Neuronal stem cell (in vitro differentiated cells): Measurements from ENCODE around the gene KCNN4.

Experiments
- DNase-seq: peaks from one replicate; pipeline ENCODE4 v3.0.0-alpha.2; 2013; ENCODE audit warnings: low spot score
- H2AFZ ChIP-seq: one replicate; pipeline ENCODE4 v1.6.1; 2013; ENCODE audit warnings: mild to moderate bottlenecking, low read length, inconsistent platforms
- H2AK5ac ChIP-seq: 2 replicates; pipeline ENCODE4 v1.6.1; 2013; ENCODE audit warnings: low read depth, mild to moderate bottlenecking, inconsistent platforms, low read length, moderate library complexity, mixed read lengths
- H2BK120ac ChIP-seq: 2 replicates; pipeline ENCODE4 v1.6.1; 2013; ENCODE audit warnings: low read depth, mild to moderate bottlenecking, inconsistent platforms, low read length, moderate library complexity, mixed read lengths
- H2BK12ac ChIP-seq: one replicate; pipeline ENCODE4 v1.6.1; 2013; ENCODE audit warnings: low read length, inconsistent platforms
- H2BK15ac ChIP-seq: 2 replicates; pipeline ENCODE4 v1.6.1; 2013; ENCODE audit warnings: mild to moderate bottlenecking, low read length, inconsistent platforms, mixed read lengths
- H2BK5ac ChIP-seq: one replicate; pipeline ENCODE4 v1.6.1; 2013; ENCODE audit warnings: inconsistent platforms, mild to moderate bottlenecking, low read length, moderate library complexity
- H3K14ac ChIP-seq: one replicate; pipeline ENCODE4 v1.6.1; 2013; ENCODE audit warnings: low read length, inconsistent platforms
- H3K18ac ChIP-seq: 2 replicates; pipeline ENCODE4 v1.6.1; 2013; ENCODE audit warnings: low read length, inconsistent platforms
- H3K23ac ChIP-seq: 2 replicates; pipeline ENCODE4 v1.6.1; 2013; ENCODE audit warnings: low read depth, mild to moderate bottlenecking, mixed read lengths, low read length, inconsistent platforms; ENCODE audit not compliant: poor library complexity
- H3K27ac ChIP-seq: replicated peaks from 3 replicates; pipeline ENCODE4 v1.5.1; 2013; ENCODE audit warnings: low read length, inconsistent platforms
- H3K27me3 ChIP-seq, 3 experiments: 2 replicates each; pipeline ENCODE4 v1.6.1; 2013; ENCODE audit warnings: low read length in 3 of 3, mild to moderate bottlenecking in 2 of 3, inconsistent platforms in 1 of 3, low read depth in 1 of 3, mixed read lengths in 1 of 3, moderate library complexity in 1 of 3; ENCODE audit not compliant: control insufficient read depth in 3 of 3, insufficient read depth in 3 of 3
- H3K36me3 ChIP-seq, 2 donors: replicated peaks in 1 of 2; 2 replicates each; pipeline ENCODE4 v1.6.1; 2013; ENCODE audit warnings: low read length in 2 of 2; ENCODE audit not compliant: control insufficient read depth in 2 of 2, insufficient read depth in 2 of 2
- H3K4ac ChIP-seq: 2 replicates; pipeline ENCODE4 v1.6.1; 2013; ENCODE audit warnings: inconsistent platforms, mild to moderate bottlenecking, low read length, moderate library complexity
- H3K4me1 ChIP-seq, 2 donors: 1 replicate in 1 of 2; 2 replicates in 1 of 2; pipeline ENCODE4 v1.6.1; 2013; ENCODE audit warnings: low read length in 2 of 2, low read depth in 1 of 2; ENCODE audit not compliant: control insufficient read depth in 2 of 2, insufficient read depth in 1 of 2
- H3K4me2 ChIP-seq: one replicate; pipeline ENCODE4 v1.6.1; 2013; ENCODE audit warnings: mild to moderate bottlenecking, low read length, inconsistent platforms; ENCODE audit not compliant: insufficient read depth, poor library complexity, severe bottlenecking
- H3K4me3 ChIP-seq, 2 donors: 2 replicates each; pipeline ENCODE4 v1.5.1; 2013; ENCODE audit warnings: low read length in 2 of 2, mild to moderate bottlenecking in 2 of 2, inconsistent platforms in 1 of 2, moderate library complexity in 1 of 2
- H3K79me1 ChIP-seq: one replicate; pipeline ENCODE4 v1.6.1; 2013; ENCODE audit warnings: low read depth, mild to moderate bottlenecking, inconsistent platforms, low read length, moderate library complexity
- H3K9ac ChIP-seq: one replicate; pipeline ENCODE4 v1.6.1; 2013; ENCODE audit warnings: mild to moderate bottlenecking, low read depth, low read length, inconsistent platforms; ENCODE audit not compliant: poor library complexity
- H3K9me3 ChIP-seq, 2 donors: replicated peaks in 1 of 2; 2 replicates each; pipeline versions ENCODE3 to v1.6.1; 2013; ENCODE audit warnings: low read length in 2 of 2, mild to moderate bottlenecking in 2 of 2, inconsistent platforms in 1 of 2, low read depth in 1 of 2, mixed read lengths in 1 of 2, moderate library complexity in 1 of 2; ENCODE audit not compliant: control insufficient read depth in 2 of 2, insufficient read depth in 1 of 2
- H4K8ac ChIP-seq: one replicate; pipeline ENCODE4 v1.6.1; 2013; ENCODE audit warnings: low read depth, mild to moderate bottlenecking, inconsistent platforms, low read length, moderate library complexity
- H4K91ac ChIP-seq: one replicate; pipeline ENCODE4 v1.6.1; 2013; ENCODE audit warnings: low read length, low read depth, mild to moderate bottlenecking, inconsistent platforms; ENCODE audit not compliant: poor library complexity
- WGBS, 2 donors: extraction: QIAGEN DNeasy Blood & Tissue Kit; methylation state at CpG; one replicate each; pipeline ENCODE4 v1.1.7; 2013; ENCODE audit warnings: missing lambda C conversion rate in 2 of 2, mixed read lengths in 1 of 2; ENCODE audit not compliant: insufficient read length in 2 of 2, insufficient replicate concordance in 1 of 2; ENCODE audit errors: extremely low coverage in 2 of 2; 5-methylcytosine and 5-hydroxymethylcytosine counted together

The KCNN4 gene

DNA sequence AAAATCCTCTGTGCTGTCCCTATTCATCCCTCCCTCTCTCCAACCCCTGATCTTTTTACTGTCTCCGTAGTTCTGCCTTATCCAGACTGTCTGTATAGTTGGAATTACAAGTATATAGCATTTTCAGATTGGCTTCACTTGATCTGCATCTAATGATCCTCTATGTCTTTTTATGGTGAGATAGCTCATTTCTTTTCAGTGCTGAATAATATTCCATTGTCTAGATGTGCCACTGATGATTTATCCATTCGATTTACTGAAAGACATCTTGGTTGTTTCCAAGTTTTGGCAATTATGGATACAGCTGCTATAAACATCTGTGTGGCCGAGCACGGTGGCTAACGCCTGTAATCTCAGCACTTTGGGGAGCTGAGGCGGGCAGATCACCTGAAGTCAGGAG, 45.8 kb downstream of the KCNN4 start:
- Histone ChIP-seq H3K9me3 (no peaks in the 10 kb centered on the region), H3K23ac (no peak overlapping the region), H2BK120ac (no peak overlapping the region), H3K4me1 (no peaks in the 10 kb centered on the region), H3K18ac (no peak overlapping the region), H3K4me2 (no peak overlapping the region), H4K91ac (no peak overlapping the region), H3K14ac (no peak overlapping the region), H3K4ac (no peak overlapping the region), H3K27ac (no peak overlapping the region), H2BK12ac (no peak overlapping the region), H2AFZ (no peak overlapping the region), H4K8ac (no peak overlapping the region), H2BK15ac (no peak overlapping the region), H3K27me3 (peaks cover 0 to 2% (median 0%) of the 10 kb centered on the region in 3 experiments), H3K79me1 (peaks cover 2% of the 10 kb centered on the region), H3K4me3 (no peak overlapping the region), H3K36me3 (peaks cover 50 to 96% of the 10 kb centered on the region in 2 donors), H2BK5ac (no peak overlapping the region), H3K9ac (no peak overlapping the region), H2AK5ac (no peak overlapping the region)
- WGBS, 2 donors = no CpG with 5 or more reads among the region's 6 CpGs
- DNase-seq = no peak

DNA sequence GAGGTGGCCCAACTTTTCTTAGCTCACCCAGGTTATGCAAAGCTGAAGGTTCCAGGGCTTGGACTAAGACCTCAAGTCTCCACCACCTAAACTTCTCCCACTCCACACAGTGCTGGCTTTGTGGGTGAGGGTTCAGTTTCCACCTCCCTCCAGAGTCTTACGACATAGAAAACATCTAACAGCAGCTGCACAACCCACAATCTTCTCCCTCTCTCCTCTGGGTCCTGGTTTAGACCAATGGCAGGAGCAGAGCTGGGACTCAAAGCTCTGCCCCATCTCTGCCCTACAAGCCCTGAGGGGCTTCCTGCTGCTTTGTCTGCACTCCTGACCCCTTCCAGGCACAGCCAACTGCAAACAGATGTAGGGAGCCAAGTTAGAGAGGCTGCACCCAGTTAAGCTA, 48.9 kb downstream of the KCNN4 start:
- Histone ChIP-seq H2BK5ac (no peak overlapping the region), H2AK5ac (no peak overlapping the region), H3K18ac (no peak overlapping the region), H2BK15ac (no peak overlapping the region), H4K8ac (no peak overlapping the region), H2BK120ac (no peak overlapping the region), H2BK12ac (no peak overlapping the region), H3K27ac (no peak overlapping the region), H3K9ac (no peak overlapping the region), H3K9me3 (peaks cover 0 to 2% of the 10 kb centered on the region in 2 donors), H3K4me3 (no peak overlapping the region), H2AFZ (no peak overlapping the region), H3K23ac (no peak overlapping the region), H3K27me3 (no peaks in the 10 kb centered on the region), H3K14ac (no peak overlapping the region), H3K4me1 (no peaks in the 10 kb centered on the region), H3K4me2 (no peak overlapping the region), H4K91ac (no peak overlapping the region), H3K79me1 (no peaks in the 10 kb centered on the region), H3K36me3 (peaks cover 39 to 86% of the 10 kb centered on the region in 2 donors), H3K4ac (no peak overlapping the region)
- WGBS, 2 donors = no CpG with 5 or more reads among the region's 1 CpG
- no peak for DNase-seq

- Histone ChIP-seq H4K8ac (no peak overlapping the region), H3K4ac (no peak overlapping the region), H3K9me3 (peaks cover 0 to 2% of the 10 kb centered on the region in 2 donors), H3K9ac (no peak overlapping the region), H2BK15ac (no peak overlapping the region), H2BK12ac (no peak overlapping the region), H4K91ac (no peak overlapping the region), H3K23ac (peak overlapping the region; percentile 83), H3K14ac (no peak overlapping the region), H2AK5ac (no peak overlapping the region), H3K4me3 (no peak overlapping the region), H3K4me2 (no peak overlapping the region), H2BK120ac (no peak overlapping the region), H3K27ac (no peak overlapping the region), H3K27me3 (no peaks in the 10 kb centered on the region), H2AFZ (no peak overlapping the region), H3K4me1 (no peaks in the 10 kb centered on the region), H3K18ac (no peak overlapping the region), H3K36me3 (peaks cover 34 to 81% of the 10 kb centered on the region in 2 donors), H2BK5ac (no peak overlapping the region), H3K79me1 (no peaks in the 10 kb centered on the region)
- no CpG with 5 or more reads among the region's 14 CpGs for WGBS, 2 donors
- no peak for DNase-seq
Measured at GRCh38 chr19:43731346-43731745, 49.4 kb downstream of the KCNN4 start.

- no peak overlapping the region for H4K91ac ChIP-seq
- no peaks in the 10 kb centered on the region for H3K27me3 ChIP-seq
- H2BK120ac ChIP-seq = no peak overlapping the region
- H3K23ac ChIP-seq = no peak overlapping the region
- H3K79me1 ChIP-seq = no peaks in the 10 kb centered on the region
- H3K9ac ChIP-seq = no peak overlapping the region
- DNase-seq = no peak
- H2BK15ac ChIP-seq = no peak overlapping the region
- H2BK12ac ChIP-seq = no peak overlapping the region
- H3K36me3 ChIP-seq = peaks cover 30 to 68% of the 10 kb centered on the region in 2 donors
- no peak overlapping the region for H2AK5ac ChIP-seq
- H3K4ac ChIP-seq = no peak overlapping the region
- H3K18ac ChIP-seq = no peak overlapping the region
- H2BK5ac ChIP-seq = no peak overlapping the region
- no peaks in the 10 kb centered on the region for H3K4me1 ChIP-seq
- no peak overlapping the region for H3K4me2 ChIP-seq
- no peak overlapping the region for H2AFZ ChIP-seq
- no peak overlapping the region for H4K8ac ChIP-seq
- no CpG with 5 or more reads among the region's 5 CpGs for WGBS, 2 donors
- no peak overlapping the region for H3K14ac ChIP-seq
- peaks cover 0 to 2% of the 10 kb centered on the region in 2 donors for H3K9me3 ChIP-seq
- no peak overlapping the region for H3K4me3 ChIP-seq
- no peak overlapping the region for H3K27ac ChIP-seq
Measured at GRCh38 chr19:43729919-43730318, 50.9 kb downstream of the KCNN4 start.
